GM13977 (cell line): ENCODE measurements around the gene ZNF354B.
"Not testable (repeated sequence)": the region's sequence is repeated elsewhere in the genome, so short reads cannot be mapped to it uniquely, and the experiment has no call there.

Source experiments
- DNase-seq: peaks from one replicate; pipeline ENCODE4 v3.0.0; 2012; ENCODE audit warnings: low spot score
- in situ Hi-C: fragments of 300-500 bp; cut with MboI; formaldehyde crosslinking; loops from one replicate; pipeline ENCODE4 v1.12.0; 2022; ENCODE audit warnings: low sequenced_read_pairs, low pct_unique_long_range_greater_than_20kb, mixed read lengths, inconsistent platforms; ENCODE audit not compliant: unreplicated experiment
- TF ChIP-seq, protein P1 (sequence below): IDR thresholded peaks from 2 replicates; pipeline ENCODE4 v1.5.1; 2012; ENCODE audit warnings: mild to moderate bottlenecking, control low read depth; ENCODE audit not compliant: insufficient read depth; ENCODE audit errors: extremely low read depth, missing control alignments

ZNF354B gene

DNA sequence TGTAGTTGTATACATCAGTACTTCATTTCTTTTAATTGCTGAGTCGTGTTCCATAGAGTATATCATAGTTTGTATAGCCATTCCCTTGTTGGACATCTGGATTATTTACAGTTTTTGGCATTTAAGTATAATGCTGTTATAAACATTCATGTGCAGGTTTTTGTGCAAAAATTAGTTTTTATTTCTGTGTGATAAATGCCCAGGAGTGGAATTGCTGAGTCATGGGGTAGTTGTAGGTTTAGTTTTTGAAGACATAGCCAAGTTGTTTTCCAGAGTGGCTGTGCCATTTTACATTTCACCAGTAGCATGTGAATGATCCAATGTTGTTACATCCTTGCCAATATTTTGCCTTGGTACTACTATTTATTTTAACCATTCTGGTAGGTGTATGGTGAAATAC, 12.5 kb downstream of the ZNF354B start:
- TF ChIP-seq, protein P1, sequence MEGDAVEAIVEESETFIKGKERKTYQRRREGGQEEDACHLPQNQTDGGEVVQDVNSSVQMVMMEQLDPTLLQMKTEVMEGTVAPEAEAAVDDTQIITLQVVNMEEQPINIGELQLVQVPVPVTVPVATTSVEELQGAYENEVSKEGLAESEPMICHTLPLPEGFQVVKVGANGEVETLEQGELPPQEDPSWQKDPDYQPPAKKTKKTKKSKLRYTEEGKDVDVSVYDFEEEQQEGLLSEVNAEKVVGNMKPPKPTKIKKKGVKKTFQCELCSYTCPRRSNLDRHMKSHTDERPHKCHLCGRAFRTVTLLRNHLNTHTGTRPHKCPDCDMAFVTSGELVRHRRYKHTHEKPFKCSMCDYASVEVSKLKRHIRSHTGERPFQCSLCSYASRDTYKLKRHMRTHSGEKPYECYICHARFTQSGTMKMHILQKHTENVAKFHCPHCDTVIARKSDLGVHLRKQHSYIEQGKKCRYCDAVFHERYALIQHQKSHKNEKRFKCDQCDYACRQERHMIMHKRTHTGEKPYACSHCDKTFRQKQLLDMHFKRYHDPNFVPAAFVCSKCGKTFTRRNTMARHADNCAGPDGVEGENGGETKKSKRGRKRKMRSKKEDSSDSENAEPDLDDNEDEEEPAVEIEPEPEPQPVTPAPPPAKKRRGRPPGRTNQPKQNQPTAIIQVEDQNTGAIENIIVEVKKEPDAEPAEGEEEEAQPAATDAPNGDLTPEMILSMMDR = no peak
- DNase-seq = no peak
- in situ Hi-C loops = no loop called here

DNA sequence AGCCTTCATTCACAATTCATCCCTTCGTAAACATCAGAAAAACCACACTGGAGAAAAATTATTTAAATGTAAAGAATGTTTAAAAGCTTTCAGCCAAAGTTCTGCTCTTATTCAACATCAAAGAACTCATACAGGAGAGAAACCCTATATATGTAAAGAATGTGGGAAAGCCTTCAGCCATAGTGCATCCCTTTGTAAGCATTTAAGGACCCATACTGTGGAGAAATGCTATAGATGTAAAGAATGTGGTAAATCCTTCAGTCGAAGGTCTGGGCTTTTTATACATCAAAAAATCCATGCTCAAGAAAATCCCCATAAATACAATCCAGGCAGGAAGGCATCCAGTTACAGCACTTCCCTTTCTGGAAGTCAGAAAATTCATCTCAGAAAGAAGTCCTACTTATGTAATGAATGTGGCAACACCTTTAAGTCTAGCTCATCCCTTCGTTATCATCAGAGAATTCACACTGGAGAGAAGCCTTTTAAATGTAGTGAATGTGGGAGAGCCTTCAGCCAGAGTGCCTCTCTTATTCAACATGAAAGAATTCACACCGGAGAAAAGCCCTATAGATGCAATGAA, 23.5 kb downstream of the ZNF354B start:
- in situ Hi-C loops, DNase-seq: not testable (repeated sequence)

DNA sequence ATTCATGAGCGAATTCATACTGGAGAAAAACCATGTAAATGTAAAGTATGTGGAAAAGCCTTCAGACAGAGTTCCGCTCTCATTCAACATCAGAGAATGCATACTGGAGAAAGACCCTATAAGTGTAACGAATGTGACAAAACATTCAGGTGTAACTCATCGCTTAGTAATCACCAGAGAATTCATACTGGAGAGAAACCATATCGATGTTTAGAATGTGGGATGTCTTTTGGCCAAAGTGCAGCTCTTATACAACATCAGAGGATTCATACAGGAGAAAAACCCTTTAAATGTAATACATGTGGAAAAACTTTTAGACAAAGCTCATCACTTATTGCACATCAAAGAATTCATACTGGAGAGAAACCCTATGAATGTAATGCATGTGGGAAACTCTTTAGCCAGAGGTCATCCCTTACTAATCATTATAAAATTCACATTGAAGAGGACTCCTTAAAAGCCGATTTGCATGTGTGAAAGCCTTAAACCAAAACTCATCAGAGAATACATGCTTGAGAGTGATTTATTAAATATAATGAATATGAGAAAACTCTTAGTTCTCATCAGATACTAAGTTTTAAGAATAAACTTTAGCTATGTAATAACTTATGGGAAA, 24.2 kb downstream of the ZNF354B start:
- in situ Hi-C loops = no loop called here
- no peak for DNase-seq
- TF ChIP-seq, protein P1 = no peak

DNA sequence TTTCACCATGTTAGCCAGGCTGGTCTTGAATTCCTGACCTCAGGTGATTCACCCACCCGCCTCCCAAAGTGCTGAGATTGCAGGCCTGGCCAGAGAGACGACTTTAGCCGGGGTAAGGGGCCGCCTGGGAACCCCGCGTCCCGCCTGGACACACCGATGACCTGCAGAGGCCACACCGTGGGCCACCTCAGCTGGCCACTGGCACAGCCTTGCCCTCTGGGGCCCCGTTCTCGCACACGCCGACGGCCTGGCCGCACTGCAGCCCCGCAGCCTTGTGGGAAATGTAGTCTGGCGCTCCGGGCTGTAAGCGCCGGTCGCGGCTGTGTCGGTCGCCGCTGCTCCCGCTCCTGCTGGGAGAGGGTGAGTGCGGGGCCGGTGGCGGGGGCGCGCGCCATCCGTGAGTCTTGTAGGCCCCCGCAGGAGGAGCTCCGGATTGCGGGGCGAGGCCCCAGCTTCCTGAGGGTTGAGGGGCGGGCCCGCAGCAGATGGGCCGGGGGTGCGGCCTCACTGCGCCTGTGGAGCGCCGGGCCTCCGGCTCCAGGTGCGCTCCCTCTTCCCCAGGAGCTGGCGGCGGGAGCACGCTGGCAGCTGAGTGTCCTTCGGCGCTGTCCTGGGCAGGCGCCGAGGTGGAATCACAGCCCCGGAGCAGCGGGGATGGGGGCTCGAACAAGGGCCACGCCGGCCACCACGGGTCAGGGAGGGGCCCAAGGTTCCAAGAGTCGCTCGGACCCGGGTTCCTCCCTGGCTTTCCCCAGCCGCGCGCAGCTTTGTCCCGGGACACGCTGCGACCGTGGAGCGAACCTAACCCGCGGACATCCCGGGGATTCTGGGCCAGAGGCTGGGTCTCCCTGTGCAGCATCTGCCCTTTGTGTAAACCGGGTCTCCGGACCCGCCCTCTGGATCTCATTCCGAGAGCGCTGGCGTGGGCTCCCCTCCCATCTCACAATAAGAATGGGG, 36.1 kb downstream of the ZNF354B start, which contains the start of gene ZFP2:
ZFP2 (plus strand) TSS at position 299 of the 957 bp plus-strand sequence. CDS start 35,401 bp downstream, outside the sequence.
- TF ChIP-seq, protein P1 = no peak
- peak; percentile 36 for DNase-seq
- in situ Hi-C loops = no loop called here

DNA sequence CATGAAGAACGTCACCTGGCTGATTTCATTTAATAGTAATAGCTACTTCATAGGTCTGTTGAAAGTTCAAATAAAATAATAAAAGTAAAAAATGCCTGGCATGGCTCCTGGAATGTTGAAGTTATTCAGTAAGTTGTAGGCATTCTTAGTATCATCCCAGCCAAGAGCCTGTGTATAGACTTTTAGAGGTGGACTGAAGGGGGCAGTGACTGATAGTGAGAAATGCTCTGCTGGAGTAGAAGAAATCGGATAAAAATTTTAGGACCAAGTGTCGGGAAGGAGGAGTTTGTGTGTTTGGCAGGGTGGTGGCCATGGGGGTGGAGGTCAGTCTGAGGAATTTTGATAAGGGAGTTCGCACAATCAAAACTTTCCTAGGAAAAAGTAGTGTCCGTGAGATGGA, 39.5 kb downstream of the ZNF354B start:
- TF ChIP-seq, protein P1 = no peak
- DNase-seq = no peak
- in situ Hi-C loops = no loop called here

DNA sequence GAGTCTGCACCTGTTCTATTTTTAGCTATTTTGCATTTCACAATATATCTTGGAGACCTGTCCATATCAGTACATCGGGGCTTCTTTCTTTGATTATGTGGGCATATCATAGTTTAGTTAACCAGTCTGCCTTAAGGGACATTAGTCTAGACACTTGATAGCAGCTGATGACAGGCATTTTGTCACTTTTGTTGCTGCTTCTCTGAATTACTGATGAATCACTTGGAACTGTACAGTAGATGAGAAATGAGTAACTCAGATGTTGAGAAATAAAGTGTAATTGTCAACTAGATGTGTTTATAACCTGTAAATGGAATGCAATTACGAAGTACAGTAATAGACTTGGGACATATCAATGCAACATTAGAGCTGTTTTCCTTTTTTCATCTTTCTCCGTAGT, 43.1 kb downstream of the ZNF354B start:
- TF ChIP-seq, protein P1 = no peak
- in situ Hi-C loops = no loop called here
- DNase-seq = no peak
